GM12878 (cell line): ENCODE results near the gene CCDC149. TPM values are rescaled to one million over a fixed set of nuclear protein-coding genes. Genes with fewer than 3 reads are reported as not detected.

Experiments
- ATAC-seq: fragments of 200-7000 bp; cut with Tn5 transposase; 3 replicates; pipeline ENCODE4 v1.9.1; 2020; ENCODE audit warnings: mild to moderate bottlenecking, moderate library complexity
- BruUV-seq: library from RNA; stranded (reverse); fragments of 400-500 nt; replicated peaks from 2 replicates; lab custom pipeline; 2021; lab: Mats Ljungman, UMichigan
- CTCF ChIA-PET: fragments of 300-600 bp; sonication (Branson Sonifier 250); formaldehyde crosslinking; extraction: SDS; loops from one replicate; lab custom pipeline; 2021; ENCODE audit warnings: inconsistent platforms; lab: Yijun Ruan, JAX
- POLR2A ChIA-PET: fragments of 350-600 bp; formaldehyde crosslinking; extraction: SDS; loops from one replicate; lab custom pipeline; 2021; ENCODE audit warnings: inconsistent platforms; lab: Charles Lee
- RAD21 ChIA-PET: fragments of 300-600 bp; sonication (Branson Sonifier 250); formaldehyde crosslinking; loops from one replicate; lab custom pipeline; 2023; ENCODE audit warnings: antibody characterized with exemption; ENCODE audit not compliant: unreplicated experiment; lab: Charles Lee
- SMC1A ChIA-PET: fragments of 300-600 bp; sonication (Branson Sonifier 250); formaldehyde crosslinking; loops from one replicate; lab custom pipeline; 2023; ENCODE audit not compliant: unreplicated experiment, uncharacterized antibody; lab: Charles Lee
- DNase-seq: peaks from one replicate; pipeline ENCODE4 v3.0.0-alpha.2; 2011; ENCODE audit warnings: low read depth, low spot score
- FAIRE-seq: peaks from 3 replicates; lab custom pipeline; 2011; peaks lifted over from hg19 to GRCh38; lab: Jason Lieb, UNC
- H2AFZ ChIP-seq: 2 replicates; pipeline ENCODE4 v1.6.0; 2011; ENCODE audit warnings: low read depth, low read length, control low read depth; ENCODE audit not compliant: control insufficient read depth
- H3K27ac ChIP-seq: 2 replicates; pipeline ENCODE4 v1.5.1; 2011; ENCODE audit warnings: control low read depth; ENCODE audit not compliant: control insufficient read depth, insufficient read depth
- H3K27me3 ChIP-seq, 2 experiments: replicated peaks in 1 of 2; 2 replicates each; pipeline versions ENCODE4 v1.6.0 to v1.6.1; 2011; ENCODE audit warnings: low read length in 1 of 2; ENCODE audit not compliant: control insufficient read depth in 2 of 2, insufficient read depth in 2 of 2
- H3K36me3 ChIP-seq, 2 experiments: 2 replicates each; pipeline ENCODE4 v1.5.1; 2011; ENCODE audit warnings: low read length in 1 of 2; ENCODE audit not compliant: control insufficient read depth in 2 of 2, insufficient read depth in 2 of 2
- H3K4me1 ChIP-seq: 2 replicates; pipeline ENCODE4 v1.6.1; 2011; ENCODE audit warnings: mild to moderate bottlenecking, low read length, moderate library complexity, mixed read lengths; ENCODE audit not compliant: control insufficient read depth, insufficient read depth
- H3K4me2 ChIP-seq: 2 replicates; pipeline ENCODE4 v1.6.0; 2011; ENCODE audit warnings: control low read depth; ENCODE audit not compliant: control insufficient read depth, insufficient read depth
- H3K4me3 ChIP-seq: fragments of 200-600 bp; sonication (generic); 2 replicates; pipeline ENCODE4 v1.5.1; 2016
- H3K79me2 ChIP-seq: 2 replicates; pipeline ENCODE4 v1.6.0; 2011; ENCODE audit warnings: low read length; ENCODE audit not compliant: control insufficient read depth, insufficient read depth
- H3K9ac ChIP-seq: 2 replicates; pipeline ENCODE4 v1.8.0; 2011; ENCODE audit warnings: low read length, control low read depth, mixed read lengths; ENCODE audit not compliant: control insufficient read depth, insufficient read depth
- H3K9me3 ChIP-seq: replicated peaks from 3 replicates; pipeline ENCODE4 v1.5.1; 2011; ENCODE audit warnings: mild to moderate bottlenecking, low read length; ENCODE audit not compliant: control insufficient read depth, insufficient read depth
- H4K20me1 ChIP-seq: 2 replicates; pipeline ENCODE4 v1.6.0; 2011; ENCODE audit not compliant: control insufficient read depth, insufficient read depth
- CBX3 ChIP-seq: fragments of 200-600 bp; sonication (generic); IDR thresholded peaks from 2 replicates; pipeline ENCODE4 v1.6.1; 2016; ENCODE audit warnings: low read depth, borderline replicate concordance
- CHD1 ChIP-seq: IDR thresholded peaks from 2 replicates; pipeline ENCODE4 v1.6.1; 2012; ENCODE audit warnings: low read depth, low read length, improper control_type of control experiment
- EGR1 ChIP-seq, 2 experiments: IDR thresholded peaks; 1 replicate in 1 of 2; 2 replicates in 1 of 2; pipeline ENCODE4 v1.6.1; 2011 to 2012; ENCODE audit warnings: low read depth in 2 of 2, low read length in 2 of 2, borderline replicate concordance in 1 of 2, mild to moderate bottlenecking in 1 of 2, moderate library complexity in 1 of 2
- ELK1 ChIP-seq: IDR thresholded peaks from 2 replicates; pipeline ENCODE4 v1.6.1; 2012; ENCODE audit warnings: low read depth, low read length, improper control_type of control experiment
- EZH2 ChIP-seq: IDR thresholded peaks from 2 replicates; pipeline ENCODE4 v1.6.1; 2012; ENCODE audit warnings: low read depth, mild to moderate bottlenecking, control low read depth, inconsistent platforms, low read length, borderline replicate concordance; ENCODE audit not compliant: control insufficient read depth
- GATAD2B ChIP-seq: fragments of 450-650 bp; conservative IDR thresholded peaks from 2 replicates; pipeline ENCODE4 v1.6.1; 2017; ENCODE audit warnings: low read depth, mild to moderate bottlenecking, moderate library complexity
- HDGF ChIP-seq: fragments of 450-650 bp; IDR thresholded peaks from 2 replicates; pipeline ENCODE4 v1.6.1; 2016; ENCODE audit warnings: antibody characterized with exemption
- IKZF2 ChIP-seq, 2 experiments: fragments of 450-650 bp; IDR thresholded peaks; 2 replicates each; pipeline ENCODE4 v1.6.1; 2017; ENCODE audit warnings: mild to moderate bottlenecking in 2 of 2, moderate library complexity in 2 of 2
- IRF3 ChIP-seq: fragments of 450-650 bp; IDR thresholded peaks from 2 replicates; pipeline ENCODE4 v1.6.1; 2014; ENCODE audit warnings: mild to moderate bottlenecking
- KAT2A ChIP-seq: conservative IDR thresholded peaks from 2 replicates; pipeline ENCODE4 v1.6.1; 2011; ENCODE audit warnings: low read depth, low read length; ENCODE audit not compliant: control insufficient read depth
- KLF5 ChIP-seq: fragments of 450-650 bp; IDR thresholded peaks from 2 replicates; pipeline ENCODE4 v1.6.1; 2014; ENCODE audit warnings: mild to moderate bottlenecking; ENCODE audit not compliant: partially characterized antibody
- MYC ChIP-seq: IDR thresholded peaks from 2 replicates; pipeline ENCODE4 v1.6.1; 2011; ENCODE audit warnings: mild to moderate bottlenecking, low read length, moderate library complexity, inconsistent platforms; ENCODE audit not compliant: insufficient read depth, insufficient replicate concordance, insufficient read length, severe bottlenecking
- PAX5 ChIP-seq: IDR thresholded peaks from 2 replicates; pipeline ENCODE4 v1.6.1; 2011; ENCODE audit warnings: low read depth, low read length, borderline replicate concordance
- RAD21 ChIP-seq: IDR thresholded peaks from 2 replicates; pipeline ENCODE4 v1.6.1; 2011; ENCODE audit warnings: mild to moderate bottlenecking, low read depth, low read length, moderate library complexity; ENCODE audit not compliant: insufficient read depth
- RCOR1 ChIP-seq: conservative IDR thresholded peaks from 2 replicates; pipeline ENCODE4 v1.6.1; 2012; ENCODE audit warnings: low read depth, low read length, improper control_type of control experiment
- RUNX3 ChIP-seq: IDR thresholded peaks from 2 replicates; pipeline ENCODE4 v1.6.1; 2012; ENCODE audit warnings: low read length, inconsistent platforms
- SIN3A ChIP-seq: IDR thresholded peaks from 2 replicates; pipeline ENCODE4 v1.6.1; 2012; ENCODE audit warnings: low read depth, low read length, improper control_type of control experiment
- SMC3 ChIP-seq: IDR thresholded peaks from 2 replicates; pipeline ENCODE4 v1.6.1; 2011; ENCODE audit warnings: low read length, improper control_type of control experiment, borderline replicate concordance
- TARDBP ChIP-seq: IDR thresholded peaks from 2 replicates; pipeline ENCODE4 v1.6.1; 2016; ENCODE audit warnings: borderline replicate concordance
- YBX1 ChIP-seq: fragments of 450-650 bp; IDR thresholded peaks from 2 replicates; pipeline ENCODE4 v1.6.1; 2016; ENCODE audit warnings: antibody characterized with exemption
- WGBS: methylation state at CpG from one replicate; pipeline ENCODE4 v1.1.6; 2016; ENCODE audit warnings: low lambda C conversion rate; ENCODE audit not compliant: insufficient replicate concordance, insufficient coverage; ENCODE audit errors: missing lambda C conversion rate; 5-methylcytosine and 5-hydroxymethylcytosine counted together
- in situ Hi-C: fragments of 300-500 bp; cut with MboI; formaldehyde crosslinking; loops from 9 replicates; pipeline ENCODE4 v1.14.3; 2018; ENCODE audit warnings: mixed read lengths
- intact Hi-C: fragments of 100-400 bp; cut with micrococcal nuclease; formaldehyde crosslinking; loops from one replicate; pipeline ENCODE4 v1.14.2; 2022; ENCODE audit not compliant: unreplicated experiment
- polyA plus RNA-seq, 11 experiments: library from polyadenylated mRNA; depleted of rRNA in 4 of 11; unstranded in 6 of 11; stranded (reverse) in 5 of 11; fragments of >200 nt; fragmentation: Nextera tagmentation in 4 of 11; fragmentation: Illumina TruSeq in 1 of 11; extraction: Ambion mirVana in 4 of 11; extraction: Trizol in 1 of 11; gene quantifications; 1 replicate in 1 of 11; 2 replicates in 10 of 11; pipeline versions ENCODE4 v1.2.1 to v1.2.3, GENCODE V29; 2011 to 2016; ENCODE audit warnings: inconsistent platforms in 2 of 11, missing spikeins in 2 of 11, low read depth in 1 of 11
- total RNA-seq, 4 experiments: library from RNA; depleted of rRNA in 3 of 4; stranded (reverse); fragments of >200 nt in 3 of 4; fragmentation: Illumina TruSeq in 1 of 4; extraction: Trizol in 1 of 4; gene quantifications; 2 replicates each; pipeline versions ENCODE4 v1.2.1 to v1.2.3, GENCODE V29; 2013 to 2021

Gene CCDC149
- total and polyA plus RNA-seq, 10 of the 15 experiments (the other 5 are each of a cell fraction or from before 2014, with no cell fraction given) = 0.03 to 0.04 (median 0.04) TPM; not detected in 7

- TF ChIP-seq RAD21 (no peak), SIN3A (no peak), HDGF (no peak)
Observed at GRCh38 chr4:24840826-24841543, 71.9 kb downstream of the CCDC149 start (continued).

GRCh38 chr4:24840362-24840761 lies 72.5 kb downstream of the CCDC149 start:
- in situ Hi-C loops = no loop called here
- Histone ChIP-seq H4K20me1 (no peaks in the 10 kb centered on the region), H3K36me3 (no peaks in the 10 kb centered on the region), H3K27ac (no peak overlapping the region), H3K4me3 (no peak overlapping the region), H2AFZ (no peak overlapping the region), H3K79me2 (no peaks in the 10 kb centered on the region), H3K27me3 (peaks cover 0 to 2% of the 10 kb centered on the region in 2 experiments; a peak in 2 of 4 replicates), H3K9me3 (no peaks in the 10 kb centered on the region; the same call in 2 of the 3 replicates), H3K4me2 (no peak overlapping the region), H3K9ac (no peak overlapping the region), H3K4me1 (no peaks in the 10 kb centered on the region; the same call in 1 of the 2 replicates)
- no peak for DNase-seq
- CTCF ChIA-PET = no interaction called here
- RAD21 ChIA-PET = no interaction called here
- no TSS peak for BruUV-seq
- SMC1A ChIA-PET = no interaction called here
- ATAC-seq = no peak
- TF ChIP-seq KLF5 (no peak), EZH2 (no peak), GATAD2B (no peak), MYC (no peak), IRF3 (no peak), RCOR1 (no peak), ELK1 (no peak), TARDBP (no peak), CHD1 (no peak), SMC3 (no peak), IKZF2 (IDR thresholded peaks at IDR 0.05) (no peak), RUNX3 (no peak), EGR1 (IDR thresholded peaks at IDR 0.05; ENCODE audit: borderline replicate concordance in 1 of 2, low read depth in 2 of 2, low read length in 2 of 2) (no peak), YBX1 (no peak), KAT2A (no peak), PAX5 (no peak), CBX3 (no peak)
- no peak for FAIRE-seq
- POLR2A ChIA-PET = no interaction called here
- intact Hi-C loops = no loop called here
- WGBS = 55% methylated on average over 5 of the region's 5 CpGs
